Testis (tissue), 3 donors: Measurements from ENCODE around the gene ERGIC3. TPM values are rescaled to one million over a fixed set of nuclear protein-coding genes. Genes with fewer than 3 reads are reported as not detected.

ENCODE experiments used
- DNase-seq: peaks from one replicate; pipeline ENCODE4 v3.0.0-alpha.2; 2019
- H3K27ac ChIP-seq, 2 donors: fragments of 200-600 bp; sonication (generic); one replicate each; pipeline ENCODE4 v1.5.1; 2019
- H3K27me3 ChIP-seq: fragments of 200-600 bp; sonication (generic); one replicate; pipeline ENCODE4 v1.5.1; 2019
- H3K36me3 ChIP-seq: fragments of 200-600 bp; sonication (generic); one replicate; pipeline ENCODE4 v1.5.1; 2017; ENCODE audit warnings: low read depth; ENCODE audit errors: missing control alignments
- H3K4me1 ChIP-seq: fragments of 200-600 bp; sonication (generic); one replicate; pipeline ENCODE4 v1.5.1; 2019
- H3K4me3 ChIP-seq, 2 donors: fragments of 200-600 bp; sonication (generic); one replicate each; pipeline ENCODE4 v1.5.1; 2017 to 2019
- H3K9me3 ChIP-seq: fragments of 200-600 bp; sonication (generic); one replicate; pipeline ENCODE4 v1.5.1; 2017
- POLR2A ChIP-seq: fragments of 450-650 bp; IDR thresholded peaks from one replicate; pipeline ENCODE4 v1.6.1; 2017; ENCODE audit warnings: antibody characterized with exemption, mild to moderate bottlenecking, moderate library complexity
- WGBS, 2 donors: methylation state at CpG; one replicate each; pipeline ENCODE4 v1.1.5; 2018; 5-methylcytosine and 5-hydroxymethylcytosine counted together
- intact Hi-C: fragments of 100-400 bp; cut with DNase I; formaldehyde crosslinking; loops from one replicate; pipeline ENCODE4 v1.15.1; 2023; ENCODE audit warnings: low total_unique reads
- polyA plus RNA-seq: library from polyadenylated mRNA; stranded (reverse); fragments of 350-450 nt; fragmentation: Illumina TruSeq; extraction: RNeasy Lipid Tissue Mini Kit (QIAGEN cat#74804); gene quantifications from one replicate; pipeline ENCODE4 v1.2.3, GENCODE V29; 2014; ENCODE audit warnings: low read depth, low replicate concordance; ENCODE audit not compliant: insufficient read depth
- total RNA-seq, 2 donors: library from RNA; depleted of rRNA; stranded (reverse); fragments of >200 nt; gene quantifications; one replicate each; pipeline ENCODE4 v1.2.3, GENCODE V29; 2016
- TF ChIP-seq, protein P1 (sequence below), 3 experiments: fragments of 450-650 bp in 2 of 3; fragments of 200-600 bp in 1 of 3; sonication (generic) in 1 of 3; IDR thresholded peaks; one replicate each; pipeline ENCODE4 v1.5.1; 2016 to 2019; ENCODE audit warnings: antibody characterized with exemption in 3 of 3, mild to moderate bottlenecking in 2 of 3, moderate library complexity in 1 of 3

The ERGIC3 gene
- total and polyA plus RNA-seq, 3 donors from 2014 or later, result 337 to 493 (median 338) TPM

DNA sequence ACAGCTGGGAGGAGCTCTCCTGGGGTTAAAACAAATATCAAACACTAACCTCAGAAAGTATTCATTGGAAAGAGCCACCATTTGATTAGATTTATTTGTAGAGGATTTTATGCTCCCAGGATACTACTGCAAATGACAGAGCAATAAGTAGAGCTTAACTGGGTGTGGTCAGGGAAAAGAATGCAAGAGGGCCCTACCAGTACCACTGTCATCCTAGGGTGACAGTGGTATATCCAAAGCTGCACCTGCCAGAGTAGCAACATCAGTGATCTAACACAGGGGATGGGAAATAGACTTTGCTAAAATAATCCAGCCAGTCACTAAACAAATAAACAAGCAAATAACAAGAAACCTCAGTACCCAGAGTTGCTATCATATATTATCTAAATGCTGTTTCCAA, 29.7 kb downstream of the ERGIC3 start:
- no peak overlapping the region for H3K27ac ChIP-seq
- no peak for TF ChIP-seq POLR2A
- TF ChIP-seq, protein P1, sequence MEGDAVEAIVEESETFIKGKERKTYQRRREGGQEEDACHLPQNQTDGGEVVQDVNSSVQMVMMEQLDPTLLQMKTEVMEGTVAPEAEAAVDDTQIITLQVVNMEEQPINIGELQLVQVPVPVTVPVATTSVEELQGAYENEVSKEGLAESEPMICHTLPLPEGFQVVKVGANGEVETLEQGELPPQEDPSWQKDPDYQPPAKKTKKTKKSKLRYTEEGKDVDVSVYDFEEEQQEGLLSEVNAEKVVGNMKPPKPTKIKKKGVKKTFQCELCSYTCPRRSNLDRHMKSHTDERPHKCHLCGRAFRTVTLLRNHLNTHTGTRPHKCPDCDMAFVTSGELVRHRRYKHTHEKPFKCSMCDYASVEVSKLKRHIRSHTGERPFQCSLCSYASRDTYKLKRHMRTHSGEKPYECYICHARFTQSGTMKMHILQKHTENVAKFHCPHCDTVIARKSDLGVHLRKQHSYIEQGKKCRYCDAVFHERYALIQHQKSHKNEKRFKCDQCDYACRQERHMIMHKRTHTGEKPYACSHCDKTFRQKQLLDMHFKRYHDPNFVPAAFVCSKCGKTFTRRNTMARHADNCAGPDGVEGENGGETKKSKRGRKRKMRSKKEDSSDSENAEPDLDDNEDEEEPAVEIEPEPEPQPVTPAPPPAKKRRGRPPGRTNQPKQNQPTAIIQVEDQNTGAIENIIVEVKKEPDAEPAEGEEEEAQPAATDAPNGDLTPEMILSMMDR (IDR thresholded peaks at IDR 0.05), result no peak
- no peak overlapping the region for H3K4me3 ChIP-seq
- H3K36me3 ChIP-seq, result no peaks in the 10 kb centered on the region
- no peaks in the 10 kb centered on the region for H3K4me1 ChIP-seq
- no peaks in the 10 kb centered on the region for H3K27me3 ChIP-seq
- H3K9me3 ChIP-seq, result no peaks in the 10 kb centered on the region
- intact Hi-C loops, result no loop called here
- no peak for DNase-seq

DNA sequence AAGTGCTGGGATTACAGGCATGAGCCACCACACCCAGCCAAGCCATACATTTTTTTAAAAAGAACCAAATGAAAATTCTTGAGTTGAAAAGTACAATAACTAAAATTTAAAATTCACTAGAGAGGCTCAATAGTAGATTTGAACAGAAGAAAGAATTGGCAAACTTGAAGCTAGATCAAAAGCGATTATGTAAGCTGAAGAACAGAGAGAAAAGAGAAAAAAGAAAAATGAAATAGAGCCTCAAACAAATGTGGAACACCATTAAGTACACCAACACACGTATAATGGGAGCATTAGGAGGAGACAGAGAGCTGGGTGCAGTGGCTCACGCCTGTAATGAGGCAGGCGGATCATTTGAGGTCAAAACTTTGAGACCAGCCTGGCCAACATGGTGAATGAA, 31.0 kb downstream of the ERGIC3 start:
- WGBS, 2 donors, result 88 to 93% methylated on average over 4 of the region's 4 CpGs
- intact Hi-C loops, result no loop called here
- Histone ChIP-seq H3K27me3 (no peaks in the 10 kb centered on the region), H3K27ac (no peak overlapping the region), H3K9me3 (no peaks in the 10 kb centered on the region), H3K4me3 (no peak overlapping the region), H3K36me3 (no peaks in the 10 kb centered on the region), H3K4me1 (no peaks in the 10 kb centered on the region)
- TF ChIP-seq, protein P1 (IDR thresholded peaks at IDR 0.05), result no peak
- no peak for TF ChIP-seq POLR2A
- DNase-seq, result no peak

DNA sequence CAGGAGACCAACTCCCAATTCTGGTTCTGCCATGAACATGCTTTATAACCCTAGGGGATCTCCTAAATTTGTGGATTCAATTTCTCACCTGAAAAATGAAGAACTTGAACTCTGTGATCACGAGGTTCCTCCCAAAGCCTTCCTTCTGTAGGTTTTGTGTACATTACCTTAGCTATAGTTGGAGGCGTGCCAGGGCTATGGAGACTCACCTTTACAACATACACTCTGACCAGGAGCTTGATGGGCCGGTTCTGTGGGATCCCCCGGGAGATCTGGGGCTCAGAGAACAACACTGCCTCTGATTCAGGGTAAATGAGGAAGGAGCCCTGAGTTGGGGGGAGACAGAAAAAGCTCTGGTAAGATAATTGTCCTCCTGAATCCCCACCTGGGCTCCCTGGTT, 34.1 kb downstream of the ERGIC3 start:
- WGBS, 2 donors, result 74 to 91% methylated on average over 4 of the region's 4 CpGs
- intact Hi-C loops, result no loop called here
- H3K9me3 ChIP-seq, result no peaks in the 10 kb centered on the region
- no peaks in the 10 kb centered on the region for H3K4me1 ChIP-seq
- no peaks in the 10 kb centered on the region for H3K36me3 ChIP-seq
- TF ChIP-seq, protein P1 (IDR thresholded peaks at IDR 0.05), result no peak
- no peak for TF ChIP-seq POLR2A
- no peak for DNase-seq
- H3K4me3 ChIP-seq, result no peak overlapping the region
- H3K27ac ChIP-seq, result no peak overlapping the region
- H3K27me3 ChIP-seq, result no peaks in the 10 kb centered on the region

DNA sequence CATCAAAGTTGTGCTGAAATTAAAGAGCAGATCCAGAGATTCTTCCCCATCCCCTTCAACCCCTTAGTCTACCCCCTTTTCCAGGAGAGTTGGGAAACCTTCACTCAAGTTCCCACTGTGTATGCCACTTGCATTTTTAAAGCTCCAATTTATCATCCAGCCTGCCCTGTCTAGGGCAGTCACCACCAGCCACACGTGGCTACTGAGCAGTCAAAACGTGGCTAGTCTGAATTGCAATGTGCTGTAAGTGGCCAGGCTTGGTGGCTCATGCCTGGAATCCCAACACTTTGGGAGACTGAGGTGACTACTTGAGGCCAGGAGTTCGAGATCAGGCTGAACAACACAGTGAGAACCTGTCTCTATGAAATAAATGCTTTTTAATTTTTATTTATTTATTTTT, 34.9 kb downstream of the ERGIC3 start:
- TF ChIP-seq, protein P1 (IDR thresholded peaks at IDR 0.05), result no peak
- TF ChIP-seq POLR2A, result no peak
- intact Hi-C loops, result no loop called here
- no peaks in the 10 kb centered on the region for H3K9me3 ChIP-seq

DNA sequence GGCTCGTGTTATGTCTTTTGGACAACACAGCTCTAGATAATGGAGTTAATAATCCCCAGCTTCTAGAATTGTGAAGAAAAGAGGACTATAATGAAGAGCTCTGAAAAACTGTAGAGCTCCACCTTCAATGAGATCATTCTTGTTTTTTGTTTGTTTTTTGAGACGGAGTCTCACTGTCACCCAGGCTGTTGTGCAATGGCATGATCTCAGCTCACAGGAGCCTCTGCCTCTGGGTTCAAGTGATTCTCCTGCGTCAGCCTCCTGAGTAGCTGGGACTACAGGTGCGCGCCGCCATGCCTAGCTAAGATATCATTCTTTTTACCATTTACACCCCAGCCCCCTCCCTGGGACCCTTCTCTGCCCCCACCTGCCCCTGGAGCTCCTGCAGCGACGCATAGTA, 36.6 kb downstream of the ERGIC3 start:
- H3K4me3 ChIP-seq, result no peak overlapping the region
- no peak for TF ChIP-seq POLR2A
- TF ChIP-seq, protein P1 (IDR thresholded peaks at IDR 0.05), result no peak
- DNase-seq, result no peak
- no peaks in the 10 kb centered on the region for H3K27me3 ChIP-seq
- H3K4me1 ChIP-seq, result no peaks in the 10 kb centered on the region
- intact Hi-C loops, result no loop called here
- no peaks in the 10 kb centered on the region for H3K36me3 ChIP-seq
- H3K27ac ChIP-seq, result no peak overlapping the region
- WGBS, 2 donors, result 91 to 92% methylated on average over 8 of the region's 8 CpGs
- no peaks in the 10 kb centered on the region for H3K9me3 ChIP-seq

More for the DNA sequence above, 34.9 kb downstream of the ERGIC3 start:
- H3K27ac ChIP-seq, result no peak overlapping the region
- no peaks in the 10 kb centered on the region for H3K4me1 ChIP-seq
- no peak for DNase-seq
- no peak overlapping the region for H3K4me3 ChIP-seq
- WGBS, 2 donors, result 73 to 77% methylated on average over 3 of the region's 3 CpGs
- no peaks in the 10 kb centered on the region for H3K36me3 ChIP-seq
- H3K27me3 ChIP-seq, result no peaks in the 10 kb centered on the region
